PC-3 (cell line): ENCODE measurements around the gene MYH14.

Experiments
- CTCF ChIP-seq: fragments of 300-600 bp; sonication (generic); conservative IDR thresholded peaks from 2 replicates; pipeline ENCODE4 v1.5.1; 2017; ENCODE audit warnings: antibody characterized with exemption, low read depth, mild to moderate bottlenecking, low read length
- EZH2 ChIP-seq: fragments of 300-600 bp; sonication (generic); IDR thresholded peaks from one replicate; pipeline ENCODE4 v1.6.1; 2017; ENCODE audit warnings: antibody characterized with exemption, mild to moderate bottlenecking, low read length; ENCODE audit not compliant: unreplicated experiment
- EZH2phosphoT487 ChIP-seq: fragments of 300-600 bp; sonication (generic); IDR thresholded peaks from 2 replicates; pipeline ENCODE4 v1.6.1; 2018; ENCODE audit warnings: mild to moderate bottlenecking, antibody characterized with exemption, low read length, borderline replicate concordance

- TF ChIP-seq EZH2 (no peak), CTCF (no peak), EZH2phosphoT487 (no peak)
Measured at GRCh38 chr19:50226536-50226935, 23.1 kb downstream of the MYH14 start.
